Stomach (tissue), 9 donors: ENCODE data around the gene ZNF619. TPM values are rescaled to one million over a fixed set of nuclear protein-coding genes. Genes with fewer than 3 reads are reported as not detected.
"Not testable (repeated sequence)": the region's sequence is repeated elsewhere in the genome, so short reads cannot be mapped to it uniquely, and the experiment has no call there.

ENCODE experiments used
- DNase-seq, 2 donors: peaks; one replicate each; pipeline versions ENCODE4 v3.0.0 to v3.0.0-alpha.2; 2013 to 2019
- H3K27ac ChIP-seq, 5 donors: fragments of 200-600 bp in 4 of 5; sonication (generic) in 4 of 5; one replicate each; pipeline ENCODE4 v1.5.1; 2013 to 2019; ENCODE audit warnings: mild to moderate bottlenecking in 1 of 5, moderate library complexity in 1 of 5
- H3K27me3 ChIP-seq, 3 donors: fragments of 200-600 bp; sonication (generic); one replicate each; pipeline ENCODE4 v1.5.1; 2017 to 2019; ENCODE audit warnings: mixed run types in 1 of 3
- H3K36me3 ChIP-seq, 4 donors: fragments of 200-600 bp; sonication (generic); 1 replicate in 3 of 4; 2 replicates in 1 of 4; pipeline ENCODE4 v1.5.1; 2016 to 2019
- H3K4me1 ChIP-seq, 4 donors: fragments of 200-600 bp; sonication (generic); one replicate each; pipeline ENCODE4 v1.5.1; 2016 to 2019
- H3K4me3 ChIP-seq, 4 donors: fragments of 200-600 bp; sonication (generic) in 3 of 4; one replicate each; pipeline ENCODE4 v1.5.1; 2016 to 2019; ENCODE audit warnings: mild to moderate bottlenecking in 1 of 4
- H3K9me3 ChIP-seq, 4 donors: fragments of 200-600 bp; sonication (generic); one replicate each; pipeline ENCODE4 v1.5.1; 2016 to 2019
- EP300 ChIP-seq: sonication (generic); formaldehyde crosslinking; IDR thresholded peaks from one replicate; pipeline ENCODE4 v1.6.1; 2017; ENCODE audit warnings: antibody characterized with exemption
- POLR2A ChIP-seq, 4 donors: fragments of 450-650 bp; IDR thresholded peaks; one replicate each; pipeline ENCODE4 v1.6.1; 2016; ENCODE audit warnings: antibody characterized with exemption in 4 of 4, control low read depth in 2 of 4, mild to moderate bottlenecking in 1 of 4, moderate library complexity in 1 of 4
- POLR2AphosphoS5 ChIP-seq, 3 donors: sonication (generic); formaldehyde crosslinking; IDR thresholded peaks; one replicate each; pipeline ENCODE4 v1.6.1; 2016; ENCODE audit warnings: antibody characterized with exemption in 3 of 3
- WGBS, 5 donors: extraction: QIAGEN DNeasy Blood & Tissue Kit in 3 of 5; methylation state at CpG; one replicate each; pipeline versions ENCODE4 v1.1.5 to v1.1.7; 2013 to 2018; 5-methylcytosine and 5-hydroxymethylcytosine counted together
- intact Hi-C: fragments of 100-400 bp; cut with DNase I; formaldehyde crosslinking; loops from one replicate; pipeline ENCODE4 v1.15.1; 2023; ENCODE audit warnings: low total_unique reads
- polyA plus RNA-seq, 3 donors: library from polyadenylated mRNA; stranded (reverse); fragments of 200-250 nt; gene quantifications; one replicate each; pipeline ENCODE4 v1.2.3, GENCODE V29; 2013
- total RNA-seq, 5 donors: library from RNA; depleted of rRNA; stranded (reverse); fragments of >200 nt; gene quantifications; one replicate each; pipeline versions ENCODE4 v1.1.0 to v1.2.3, GENCODE V29; 2014 to 2016
- TF ChIP-seq, protein P1 (sequence below), 7 experiments: fragments of 450-650 bp in 4 of 7; fragments of 200-600 bp in 3 of 7; sonication (generic) in 3 of 7; IDR thresholded peaks; one replicate each; pipeline ENCODE4 v1.5.1; 2016 to 2019; ENCODE audit warnings: antibody characterized with exemption in 7 of 7, control low read depth in 2 of 7, mild to moderate bottlenecking in 1 of 7
- donor health status: healthy with polysubstance abuse.
- donor health status: Bipolar disorder and iron deficiency.
- donor health status: healthy.

Gene ZNF619
- total and polyA plus RNA-seq, 8 donors, result 0.83 to 137 (median 3.0) TPM

DNA sequence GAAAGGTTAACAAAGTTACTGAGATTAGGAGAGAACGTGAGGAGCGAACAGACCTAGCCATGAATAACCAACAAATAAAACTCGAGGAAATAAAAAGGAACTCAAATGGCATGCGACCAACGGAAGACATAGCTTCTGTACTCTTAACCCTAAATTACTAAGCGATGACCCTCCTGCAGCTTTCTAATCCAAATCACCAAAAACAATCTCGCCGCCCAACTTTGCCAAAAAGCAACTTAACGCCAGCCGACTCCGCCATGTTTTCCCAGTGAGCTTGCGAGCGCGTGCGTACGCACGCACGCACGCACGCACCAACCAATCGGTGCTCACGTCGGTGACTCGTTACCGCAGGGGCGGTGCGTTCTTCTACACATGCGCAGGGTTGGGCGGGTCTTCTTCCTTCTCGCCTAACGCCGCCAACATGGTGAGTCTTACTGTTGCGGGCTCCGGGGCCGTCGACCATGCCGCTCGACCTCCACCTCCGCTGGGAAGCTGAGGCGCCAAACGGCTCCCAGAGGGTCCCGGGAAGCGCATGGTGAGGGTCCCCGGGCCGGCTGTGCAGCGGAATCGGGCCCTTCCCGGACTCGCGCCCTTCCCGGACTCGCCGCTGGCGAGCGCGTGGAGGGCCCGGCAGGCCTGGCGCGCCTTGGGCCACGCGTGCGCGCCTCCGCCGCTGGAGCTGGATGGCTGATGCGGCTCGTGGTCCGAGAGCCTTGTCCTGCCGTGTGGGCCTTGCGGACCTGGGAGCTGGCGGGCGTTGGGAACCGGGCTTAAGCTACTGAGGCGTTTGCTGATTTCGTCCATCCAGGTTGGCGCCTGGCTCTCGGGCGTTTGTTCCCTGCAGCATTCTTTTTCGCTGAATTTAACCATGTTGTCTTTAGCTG, 19.7 kb upstream of the ZNF619 start, which contains the start of gene RPL14:
TSS of gene RPL14 (plus strand) at position 400 of the 884 bp plus-strand sequence. CDS start at position 533, 133 bp downstream.
- Histone ChIP-seq H3K36me3 (peaks cover 30 to 42% (median 42%) of the 10 kb centered on the region in 4 donors), H3K27me3 (no peaks in the 10 kb centered on the region), H3K4me3 (peak within 1 kb of the TSS; percentile 92 to 98 (median 97)), H3K9me3 (no peaks in the 10 kb centered on the region), H3K4me1 (peaks cover 24 to 61% (median 43%) of the 10 kb centered on the region in 4 donors), H3K27ac (peak within 1 kb of the TSS; percentile 90 to 95 (median 92))
- intact Hi-C loops, result no loop called here
- 0 to 1% (median 0%) methylated on average over 41 to 79 of the region's 79 CpGs for WGBS, 5 donors
- DNase-seq, result peak; percentile 97 to 99
- TF ChIP-seq EP300, result no peak
- peak; percentile 97 to 99 (median 98) for TF ChIP-seq POLR2AphosphoS5 (IDR thresholded peaks at IDR 0.05)
- peak in 2 of 4 donors; percentile 73 to 89 for TF ChIP-seq POLR2A (IDR thresholded peaks at IDR 0.05)
- TF ChIP-seq, protein P1, sequence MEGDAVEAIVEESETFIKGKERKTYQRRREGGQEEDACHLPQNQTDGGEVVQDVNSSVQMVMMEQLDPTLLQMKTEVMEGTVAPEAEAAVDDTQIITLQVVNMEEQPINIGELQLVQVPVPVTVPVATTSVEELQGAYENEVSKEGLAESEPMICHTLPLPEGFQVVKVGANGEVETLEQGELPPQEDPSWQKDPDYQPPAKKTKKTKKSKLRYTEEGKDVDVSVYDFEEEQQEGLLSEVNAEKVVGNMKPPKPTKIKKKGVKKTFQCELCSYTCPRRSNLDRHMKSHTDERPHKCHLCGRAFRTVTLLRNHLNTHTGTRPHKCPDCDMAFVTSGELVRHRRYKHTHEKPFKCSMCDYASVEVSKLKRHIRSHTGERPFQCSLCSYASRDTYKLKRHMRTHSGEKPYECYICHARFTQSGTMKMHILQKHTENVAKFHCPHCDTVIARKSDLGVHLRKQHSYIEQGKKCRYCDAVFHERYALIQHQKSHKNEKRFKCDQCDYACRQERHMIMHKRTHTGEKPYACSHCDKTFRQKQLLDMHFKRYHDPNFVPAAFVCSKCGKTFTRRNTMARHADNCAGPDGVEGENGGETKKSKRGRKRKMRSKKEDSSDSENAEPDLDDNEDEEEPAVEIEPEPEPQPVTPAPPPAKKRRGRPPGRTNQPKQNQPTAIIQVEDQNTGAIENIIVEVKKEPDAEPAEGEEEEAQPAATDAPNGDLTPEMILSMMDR (IDR thresholded peaks at IDR 0.05), result no peak

- no peaks in the 10 kb centered on the region for H3K27me3 ChIP-seq
- intact Hi-C loops, result no loop called here
- WGBS, 5 donors, result 75 to 86% (median 81%) methylated on average over 4 of the region's 4 CpGs
- peak overlapping the region; percentile 92 to 98 (median 97) for H3K4me3 ChIP-seq
- no peaks in the 10 kb centered on the region for H3K9me3 ChIP-seq
- H3K27ac ChIP-seq, result peak overlapping the region in 4 of 5 donors; percentile 91 to 95 (median 92)
- H3K4me1 ChIP-seq, result peaks cover 20 to 55% (median 37%) of the 10 kb centered on the region in 4 donors
- no peak for DNase-seq
- no peak for TF ChIP-seq POLR2A (IDR thresholded peaks at IDR 0.05)
- no peak for TF ChIP-seq POLR2AphosphoS5 (IDR thresholded peaks at IDR 0.05)
- TF ChIP-seq EP300, result no peak
- TF ChIP-seq, protein P1 (IDR thresholded peaks at IDR 0.05), result no peak
- peaks cover 43 to 55% (median 54%) of the 10 kb centered on the region in 4 donors for H3K36me3 ChIP-seq
Observed at GRCh38 chr3:40458473-40458872, 18.4 kb upstream of the ZNF619 start.

DNA sequence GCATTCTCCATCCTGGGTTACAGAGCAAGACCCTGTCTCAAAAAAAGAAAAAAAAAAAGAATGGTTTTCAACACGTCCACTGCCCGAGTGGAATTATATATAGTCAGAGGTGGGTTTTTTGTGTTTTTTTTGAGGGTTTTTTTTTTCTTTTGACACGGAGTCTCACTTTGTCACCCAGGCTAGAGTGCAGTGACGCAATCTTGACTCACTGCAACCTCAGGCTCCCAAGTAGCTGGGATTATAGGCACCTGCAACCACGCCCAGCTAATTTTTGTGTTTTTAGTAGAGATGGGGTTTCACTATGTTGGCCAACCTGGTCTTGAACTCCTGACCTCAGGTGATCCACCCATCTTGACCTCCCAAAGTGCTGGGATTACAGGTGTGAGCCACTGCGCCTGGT, 16.4 kb upstream of the ZNF619 start:
- H3K27me3 ChIP-seq, H3K9me3 ChIP-seq, DNase-seq, H3K27ac ChIP-seq, intact Hi-C loops, H3K4me3 ChIP-seq: not testable (repeated sequence)
- H3K4me1 ChIP-seq, result peaks cover 20 to 44% (median 28%) of the 10 kb centered on the region in 4 donors
- peaks cover 54 to 75% (median 74%) of the 10 kb centered on the region in 4 donors for H3K36me3 ChIP-seq
- 83 to 86% (median 84%) methylated on average over 6 of the region's 6 CpGs for WGBS, 5 donors

DNA sequence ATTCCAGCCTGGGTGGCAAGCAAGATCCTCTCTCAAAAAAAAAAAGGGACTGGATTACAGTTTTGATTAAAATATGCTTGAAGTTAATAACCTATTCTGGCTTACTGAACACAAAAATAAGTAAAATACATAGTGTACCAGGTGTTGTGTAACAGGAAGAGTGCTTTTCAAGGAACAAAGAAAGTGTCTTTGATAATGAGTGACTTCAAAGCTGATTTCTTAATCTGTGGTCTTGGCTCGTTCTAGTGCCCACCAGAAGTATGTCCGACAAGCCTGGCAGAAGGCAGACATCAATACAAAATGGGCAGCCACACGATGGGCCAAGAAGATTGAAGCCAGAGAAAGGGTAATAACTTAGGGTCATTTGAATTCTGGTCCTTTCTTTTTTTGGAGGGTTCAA, 15.8 kb upstream of the ZNF619 start:
- intact Hi-C loops, result no loop called here
- no peak overlapping the region for H3K27ac ChIP-seq
- TF ChIP-seq POLR2AphosphoS5 (IDR thresholded peaks at IDR 0.05), result no peak
- no peak for TF ChIP-seq POLR2A (IDR thresholded peaks at IDR 0.05)
- TF ChIP-seq, protein P1 (IDR thresholded peaks at IDR 0.05), result no peak
- no peak for TF ChIP-seq EP300
- peaks cover 20 to 41% (median 27%) of the 10 kb centered on the region in 4 donors for H3K4me1 ChIP-seq
- 66 to 86% (median 74%) methylated on average over 3 of the region's 3 CpGs for WGBS, 5 donors
- H3K27me3 ChIP-seq, result no peaks in the 10 kb centered on the region
- no peaks in the 10 kb centered on the region for H3K9me3 ChIP-seq
- no peak overlapping the region for H3K4me3 ChIP-seq
- no peak for DNase-seq
- H3K36me3 ChIP-seq, result peaks cover 54 to 81% (median 77%) of the 10 kb centered on the region in 4 donors

DNA sequence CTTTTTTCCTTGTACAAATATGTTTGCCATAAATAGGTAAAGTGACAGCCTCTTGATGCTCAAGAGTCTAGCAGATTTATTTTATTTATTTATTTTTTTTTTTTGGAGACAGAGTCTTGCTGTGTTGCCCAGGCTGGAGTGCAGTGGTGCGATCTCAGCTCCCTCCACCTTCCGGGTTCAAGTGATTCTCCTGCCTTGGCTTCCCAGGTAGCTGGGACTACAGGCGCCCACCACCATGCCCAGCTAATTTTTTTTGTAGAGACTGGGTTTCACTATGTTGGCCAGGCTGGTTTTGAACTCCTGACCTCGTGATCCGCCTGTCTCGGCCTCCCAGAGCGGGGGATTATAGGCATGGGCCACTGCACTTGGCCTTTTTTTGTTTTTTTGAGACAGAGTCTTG, 14.1 kb upstream of the ZNF619 start:
- peaks cover 14 to 33% (median 21%) of the 10 kb centered on the region in 4 donors for H3K4me1 ChIP-seq
- H3K27me3 ChIP-seq, intact Hi-C loops, DNase-seq, H3K27ac ChIP-seq, H3K9me3 ChIP-seq, H3K4me3 ChIP-seq: not testable (repeated sequence)
- 88 to 98% (median 94%) methylated on average over 7 of the region's 7 CpGs for WGBS, 5 donors
- H3K36me3 ChIP-seq, result peaks cover 54 to 90% (median 87%) of the 10 kb centered on the region in 4 donors
